PC-3 (cell line): ENCODE results near the gene ANXA6.

Experiments used
- CTCF ChIP-seq: fragments of 300-600 bp; sonication (generic); conservative IDR thresholded peaks from 2 replicates; pipeline ENCODE4 v1.5.1; 2017; ENCODE audit warnings: antibody characterized with exemption, low read depth, mild to moderate bottlenecking, low read length
- EZH2 ChIP-seq: fragments of 300-600 bp; sonication (generic); IDR thresholded peaks from one replicate; pipeline ENCODE4 v1.6.1; 2017; ENCODE audit warnings: antibody characterized with exemption, mild to moderate bottlenecking, low read length; ENCODE audit not compliant: unreplicated experiment
- EZH2phosphoT487 ChIP-seq: fragments of 300-600 bp; sonication (generic); IDR thresholded peaks from 2 replicates; pipeline ENCODE4 v1.6.1; 2018; ENCODE audit warnings: mild to moderate bottlenecking, antibody characterized with exemption, low read length, borderline replicate concordance

- TF ChIP-seq CTCF, result no peak
- no peak for TF ChIP-seq EZH2phosphoT487
- TF ChIP-seq EZH2, result no peak
These were observed 47.4 kb downstream of the ANXA6 start for GRCh38 chr5:151110122-151110681.
